Measurements from ENCODE around the gene BNC2. TPM values are rescaled to one million over a fixed set of nuclear protein-coding genes. Genes with fewer than 3 reads are reported as not detected.

The BNC2 gene
- total RNA-seq, 1 donor from 2014 or later: under 0.01 TPM

- FAIRE-seq (peak; percentile 62), DNase-seq (ENCODE audit: low read depth) (peak; percentile 46)
- H3K4me3 ChIP-seq (ENCODE audit: low read depth, low read length): no peak overlapping the region
Observed at GRCh38 chr9:16867576-16868311, 2.7 kb downstream of the BNC2 start.

GRCh38 chr9:16866587-16866986 is 3.9 kb downstream of the BNC2 start:
- DNase-seq (ENCODE audit: low read depth): no peak
- FAIRE-seq: no peak
- Histone ChIP-seq H3K4me3 (ENCODE audit: low read depth, low read length) (no peak overlapping the region), H3K36me3 (ENCODE audit: control insufficient read depth, insufficient read depth, low read length) (no peaks in the 10 kb centered on the region), H3K27me3 (ENCODE audit: control insufficient read depth, insufficient read depth, low read length) (peaks cover 9% of the 10 kb centered on the region)
- no peak for TF ChIP-seq CTCF (IDR thresholded peaks at IDR 0.05; ENCODE audit: insufficient read depth, low read length, severe bottlenecking)

More at GRCh38 chr9:16867576-16868311, 2.7 kb downstream of the BNC2 start:
- no peak for TF ChIP-seq CTCF (IDR thresholded peaks at IDR 0.05; ENCODE audit: insufficient read depth, low read length, severe bottlenecking)
- Histone ChIP-seq H3K27me3 (ENCODE audit: control insufficient read depth, insufficient read depth, low read length) (peaks cover 9% of the 10 kb centered on the region), H3K36me3 (ENCODE audit: control insufficient read depth, insufficient read depth, low read length) (no peaks in the 10 kb centered on the region)

GRCh38 chr9:16864649-16865434 is 5.6 kb downstream of the BNC2 start:
- FAIRE-seq (no peak), DNase-seq (ENCODE audit: low read depth) (no peak)
- TF ChIP-seq CTCF (IDR thresholded peaks at IDR 0.05; ENCODE audit: insufficient read depth, low read length, severe bottlenecking): no peak
- H3K4me3 ChIP-seq (ENCODE audit: low read depth, low read length): no peak overlapping the region
- H3K27me3 ChIP-seq (ENCODE audit: control insufficient read depth, insufficient read depth, low read length): peaks cover 9% of the 10 kb centered on the region
- no peaks in the 10 kb centered on the region for H3K36me3 ChIP-seq (ENCODE audit: control insufficient read depth, insufficient read depth, low read length)

GRCh38 chr9:16848179-16848578 is 22.3 kb downstream of the BNC2 start:
- DNase-seq (ENCODE audit: low read depth): no peak
- no peak for FAIRE-seq
- Histone ChIP-seq H3K36me3 (ENCODE audit: control insufficient read depth, insufficient read depth, low read length) (no peaks in the 10 kb centered on the region), H3K27me3 (ENCODE audit: control insufficient read depth, insufficient read depth, low read length) (no peaks in the 10 kb centered on the region), H3K4me3 (ENCODE audit: low read depth, low read length) (no peak overlapping the region)
- TF ChIP-seq CTCF (IDR thresholded peaks at IDR 0.05; ENCODE audit: insufficient read depth, low read length, severe bottlenecking): no peak

- TF ChIP-seq CTCF (IDR thresholded peaks at IDR 0.05; ENCODE audit: insufficient read depth, low read length, severe bottlenecking): no peak
- Histone ChIP-seq H3K27me3 (ENCODE audit: control insufficient read depth, insufficient read depth, low read length) (no peaks in the 10 kb centered on the region), H3K4me3 (ENCODE audit: low read depth, low read length) (no peak overlapping the region), H3K36me3 (ENCODE audit: control insufficient read depth, insufficient read depth, low read length) (no peaks in the 10 kb centered on the region)
- FAIRE-seq (no peak), DNase-seq (ENCODE audit: low read depth) (no peak)
Observed at GRCh38 chr9:16846986-16847385, 23.5 kb downstream of the BNC2 start.

Data from bronchial epithelial cell (primary cell).